ENCODE measurements around the gene CRYBG1.

DNA sequence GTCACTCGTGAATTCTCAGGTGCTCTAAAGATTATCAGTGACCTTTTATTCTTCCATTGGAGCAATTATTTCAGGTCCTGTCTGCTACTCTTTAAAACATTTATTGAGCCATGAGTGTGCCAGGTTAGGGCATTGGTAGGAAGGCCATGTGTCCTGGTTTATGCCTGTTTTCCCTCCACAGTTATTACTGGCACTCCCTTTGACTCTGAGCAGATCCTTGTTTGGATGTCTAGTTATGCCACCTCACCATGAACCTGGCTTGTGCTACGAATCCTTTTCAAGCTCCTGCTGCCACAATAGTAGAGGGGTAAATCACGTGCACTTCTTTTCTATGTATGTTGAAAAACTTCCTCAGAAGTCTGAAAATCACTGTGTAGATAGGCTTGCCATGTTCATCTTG is 27.4 kb downstream of the CRYBG1 start:
- TF ChIP-seq POLR2A (IDR thresholded peaks at IDR 0.05; ENCODE audit: low read length) (no peak), HDAC2 (IDR thresholded peaks at IDR 0.05) (no peak), SREBF2 (IDR thresholded peaks at IDR 0.05) (no peak), ESRRA (IDR thresholded peaks at IDR 0.05; ENCODE audit: borderline replicate concordance, low read length) (no peak), TP53 (CRISPR knock-in tag; IDR thresholded peaks at IDR 0.05) (no peak), FOXS1 (CRISPR knock-in tag; IDR thresholded peaks at IDR 0.05) (no peak), FOSL2 (IDR thresholded peaks at IDR 0.05) (no peak), FOSL2 (CRISPR knock-in tag; IDR thresholded peaks at IDR 0.05) (no peak), EP300 (IDR thresholded peaks at IDR 0.05) (no peak), CEBPB (IDR thresholded peaks at IDR 0.05) (no peak), TFCP2L1 (CRISPR knock-in tag; IDR thresholded peaks at IDR 0.05) (no peak)
- TF ChIP-seq, protein P1, sequence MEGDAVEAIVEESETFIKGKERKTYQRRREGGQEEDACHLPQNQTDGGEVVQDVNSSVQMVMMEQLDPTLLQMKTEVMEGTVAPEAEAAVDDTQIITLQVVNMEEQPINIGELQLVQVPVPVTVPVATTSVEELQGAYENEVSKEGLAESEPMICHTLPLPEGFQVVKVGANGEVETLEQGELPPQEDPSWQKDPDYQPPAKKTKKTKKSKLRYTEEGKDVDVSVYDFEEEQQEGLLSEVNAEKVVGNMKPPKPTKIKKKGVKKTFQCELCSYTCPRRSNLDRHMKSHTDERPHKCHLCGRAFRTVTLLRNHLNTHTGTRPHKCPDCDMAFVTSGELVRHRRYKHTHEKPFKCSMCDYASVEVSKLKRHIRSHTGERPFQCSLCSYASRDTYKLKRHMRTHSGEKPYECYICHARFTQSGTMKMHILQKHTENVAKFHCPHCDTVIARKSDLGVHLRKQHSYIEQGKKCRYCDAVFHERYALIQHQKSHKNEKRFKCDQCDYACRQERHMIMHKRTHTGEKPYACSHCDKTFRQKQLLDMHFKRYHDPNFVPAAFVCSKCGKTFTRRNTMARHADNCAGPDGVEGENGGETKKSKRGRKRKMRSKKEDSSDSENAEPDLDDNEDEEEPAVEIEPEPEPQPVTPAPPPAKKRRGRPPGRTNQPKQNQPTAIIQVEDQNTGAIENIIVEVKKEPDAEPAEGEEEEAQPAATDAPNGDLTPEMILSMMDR (IDR thresholded peaks at IDR 0.05), result no peak
- TF ChIP-seq, protein P2, sequence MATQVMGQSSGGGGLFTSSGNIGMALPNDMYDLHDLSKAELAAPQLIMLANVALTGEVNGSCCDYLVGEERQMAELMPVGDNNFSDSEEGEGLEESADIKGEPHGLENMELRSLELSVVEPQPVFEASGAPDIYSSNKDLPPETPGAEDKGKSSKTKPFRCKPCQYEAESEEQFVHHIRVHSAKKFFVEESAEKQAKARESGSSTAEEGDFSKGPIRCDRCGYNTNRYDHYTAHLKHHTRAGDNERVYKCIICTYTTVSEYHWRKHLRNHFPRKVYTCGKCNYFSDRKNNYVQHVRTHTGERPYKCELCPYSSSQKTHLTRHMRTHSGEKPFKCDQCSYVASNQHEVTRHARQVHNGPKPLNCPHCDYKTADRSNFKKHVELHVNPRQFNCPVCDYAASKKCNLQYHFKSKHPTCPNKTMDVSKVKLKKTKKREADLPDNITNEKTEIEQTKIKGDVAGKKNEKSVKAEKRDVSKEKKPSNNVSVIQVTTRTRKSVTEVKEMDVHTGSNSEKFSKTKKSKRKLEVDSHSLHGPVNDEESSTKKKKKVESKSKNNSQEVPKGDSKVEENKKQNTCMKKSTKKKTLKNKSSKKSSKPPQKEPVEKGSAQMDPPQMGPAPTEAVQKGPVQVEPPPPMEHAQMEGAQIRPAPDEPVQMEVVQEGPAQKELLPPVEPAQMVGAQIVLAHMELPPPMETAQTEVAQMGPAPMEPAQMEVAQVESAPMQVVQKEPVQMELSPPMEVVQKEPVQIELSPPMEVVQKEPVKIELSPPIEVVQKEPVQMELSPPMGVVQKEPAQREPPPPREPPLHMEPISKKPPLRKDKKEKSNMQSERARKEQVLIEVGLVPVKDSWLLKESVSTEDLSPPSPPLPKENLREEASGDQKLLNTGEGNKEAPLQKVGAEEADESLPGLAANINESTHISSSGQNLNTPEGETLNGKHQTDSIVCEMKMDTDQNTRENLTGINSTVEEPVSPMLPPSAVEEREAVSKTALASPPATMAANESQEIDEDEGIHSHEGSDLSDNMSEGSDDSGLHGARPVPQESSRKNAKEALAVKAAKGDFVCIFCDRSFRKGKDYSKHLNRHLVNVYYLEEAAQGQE (IDR thresholded peaks at IDR 0.05), result no peak

Measured in A549 (cell line).